ENCODE measurements around the gene DPH5. TPM values are rescaled to one million over a fixed set of nuclear protein-coding genes. Genes with fewer than 3 reads are reported as not detected.

The DPH5 gene
- 35.0 TPM for total RNA-seq

GRCh38 chr1:101025657-101026429 lies at the start of gene DPH5:
Gene DPH5 (minus strand): TSS chr1:101025784. CDS start chr1:101025443, 341 bp downstream.

Other genes with a start within 250 kb of the DPH5 start
- gene EXTL2, start 130.9 kb downstream of the DPH5 start, total RNA-seq = 35.7 TPM
- gene SLC30A7, start 129.7 kb downstream of the DPH5 start, total RNA-seq = 35.0 TPM
- gene S1PR1, start 211.2 kb upstream of the DPH5 start, total RNA-seq = 34.5 TPM